Measurements from ENCODE around the gene SPPL3.

The SPPL3 gene

DNA sequence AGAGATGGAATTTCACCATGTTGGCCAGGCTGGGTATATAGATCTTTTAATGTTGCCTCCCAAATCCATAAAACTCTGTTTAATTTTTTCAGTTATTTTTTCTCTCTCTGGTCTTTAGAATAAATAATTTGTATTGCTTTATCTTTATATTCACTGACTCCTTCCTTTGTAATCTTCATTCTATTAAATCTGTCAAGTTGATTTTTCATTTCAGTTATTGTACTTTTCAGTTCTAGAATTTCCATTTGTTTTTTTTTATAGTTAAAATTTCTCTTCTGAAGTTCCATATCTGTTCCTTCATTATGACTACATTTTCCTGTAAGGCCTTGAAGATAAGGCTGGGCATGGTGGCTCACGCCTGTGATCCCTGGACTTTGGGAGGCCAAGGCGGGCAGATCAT lies 13.6 kb upstream of the SPPL3 start:
- no peak overlapping the region for H3K4me3 ChIP-seq (replicated peaks; ENCODE audit: low read depth, low read length)
- H3K36me3 ChIP-seq (ENCODE audit: control insufficient read depth, insufficient read depth, low read length) = no peaks in the 10 kb centered on the region
- no peaks in the 10 kb centered on the region for H3K27me3 ChIP-seq (replicated peaks; ENCODE audit: control insufficient read depth, insufficient read depth, low read length)
- no peak for DNase-seq (ENCODE audit: extremely low read depth, insufficient read length)
- TF ChIP-seq, protein P1, sequence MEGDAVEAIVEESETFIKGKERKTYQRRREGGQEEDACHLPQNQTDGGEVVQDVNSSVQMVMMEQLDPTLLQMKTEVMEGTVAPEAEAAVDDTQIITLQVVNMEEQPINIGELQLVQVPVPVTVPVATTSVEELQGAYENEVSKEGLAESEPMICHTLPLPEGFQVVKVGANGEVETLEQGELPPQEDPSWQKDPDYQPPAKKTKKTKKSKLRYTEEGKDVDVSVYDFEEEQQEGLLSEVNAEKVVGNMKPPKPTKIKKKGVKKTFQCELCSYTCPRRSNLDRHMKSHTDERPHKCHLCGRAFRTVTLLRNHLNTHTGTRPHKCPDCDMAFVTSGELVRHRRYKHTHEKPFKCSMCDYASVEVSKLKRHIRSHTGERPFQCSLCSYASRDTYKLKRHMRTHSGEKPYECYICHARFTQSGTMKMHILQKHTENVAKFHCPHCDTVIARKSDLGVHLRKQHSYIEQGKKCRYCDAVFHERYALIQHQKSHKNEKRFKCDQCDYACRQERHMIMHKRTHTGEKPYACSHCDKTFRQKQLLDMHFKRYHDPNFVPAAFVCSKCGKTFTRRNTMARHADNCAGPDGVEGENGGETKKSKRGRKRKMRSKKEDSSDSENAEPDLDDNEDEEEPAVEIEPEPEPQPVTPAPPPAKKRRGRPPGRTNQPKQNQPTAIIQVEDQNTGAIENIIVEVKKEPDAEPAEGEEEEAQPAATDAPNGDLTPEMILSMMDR (IDR thresholded peaks at IDR 0.05; ENCODE audit: insufficient read depth, low read length, poor library complexity, severe bottlenecking) = no peak

DNA sequence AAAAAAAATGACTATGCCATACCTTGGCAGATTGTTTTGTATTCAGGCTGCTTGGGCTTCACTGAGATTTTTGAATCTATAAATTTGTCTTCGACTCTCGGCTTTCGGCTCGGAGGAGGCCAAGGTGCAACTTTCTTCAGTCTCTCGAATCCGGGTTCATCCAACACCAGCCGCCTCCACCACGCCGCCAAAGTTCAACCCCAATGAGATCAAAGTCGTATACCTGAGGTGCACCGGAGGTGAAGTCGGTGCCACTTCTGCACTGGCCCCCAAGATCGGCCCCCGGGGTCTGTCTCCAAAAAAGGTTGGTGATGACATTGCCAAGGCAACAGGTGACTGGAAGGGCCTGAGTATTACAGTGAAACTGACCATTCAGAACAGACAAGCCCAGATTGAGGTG lies 12.4 kb upstream of the SPPL3 start:
- H3K27me3 ChIP-seq (replicated peaks; ENCODE audit: control insufficient read depth, insufficient read depth, low read length) = no peaks in the 10 kb centered on the region
- no peak overlapping the region for H3K4me3 ChIP-seq (replicated peaks; ENCODE audit: low read depth, low read length)
- TF ChIP-seq, protein P1 (IDR thresholded peaks at IDR 0.05; ENCODE audit: insufficient read depth, low read length, poor library complexity, severe bottlenecking) = no peak
- no peaks in the 10 kb centered on the region for H3K36me3 ChIP-seq (ENCODE audit: control insufficient read depth, insufficient read depth, low read length)
- DNase-seq (ENCODE audit: extremely low read depth, insufficient read length) = no peak

DNA sequence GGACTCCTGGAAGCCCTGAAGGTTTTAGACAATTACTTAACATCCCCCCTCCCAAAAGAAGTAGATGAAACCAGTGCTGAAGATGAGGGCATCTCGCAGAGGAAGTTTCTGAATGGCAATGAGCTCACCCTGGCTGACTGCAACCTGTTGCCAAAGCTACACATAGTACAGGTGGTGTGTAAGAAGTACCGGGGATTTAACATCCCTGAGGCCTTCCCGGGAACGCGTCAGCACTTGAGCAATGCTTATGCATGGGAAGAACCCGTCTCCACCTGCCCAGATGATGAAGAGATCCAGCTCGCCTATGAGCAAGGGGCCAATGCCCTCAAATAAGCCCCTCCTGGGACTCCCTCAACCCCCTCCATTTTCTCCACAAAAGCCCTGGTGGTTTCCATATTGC lies 10.6 kb upstream of the SPPL3 start:
- Histone ChIP-seq H3K4me3 (replicated peaks; ENCODE audit: low read depth, low read length) (no peak overlapping the region), H3K27me3 (replicated peaks; ENCODE audit: control insufficient read depth, insufficient read depth, low read length) (no peaks in the 10 kb centered on the region), H3K36me3 (ENCODE audit: control insufficient read depth, insufficient read depth, low read length) (no peaks in the 10 kb centered on the region)
- TF ChIP-seq, protein P1 (IDR thresholded peaks at IDR 0.05; ENCODE audit: insufficient read depth, low read length, poor library complexity, severe bottlenecking) = no peak
- DNase-seq (ENCODE audit: extremely low read depth, insufficient read length) = no peak

DNA sequence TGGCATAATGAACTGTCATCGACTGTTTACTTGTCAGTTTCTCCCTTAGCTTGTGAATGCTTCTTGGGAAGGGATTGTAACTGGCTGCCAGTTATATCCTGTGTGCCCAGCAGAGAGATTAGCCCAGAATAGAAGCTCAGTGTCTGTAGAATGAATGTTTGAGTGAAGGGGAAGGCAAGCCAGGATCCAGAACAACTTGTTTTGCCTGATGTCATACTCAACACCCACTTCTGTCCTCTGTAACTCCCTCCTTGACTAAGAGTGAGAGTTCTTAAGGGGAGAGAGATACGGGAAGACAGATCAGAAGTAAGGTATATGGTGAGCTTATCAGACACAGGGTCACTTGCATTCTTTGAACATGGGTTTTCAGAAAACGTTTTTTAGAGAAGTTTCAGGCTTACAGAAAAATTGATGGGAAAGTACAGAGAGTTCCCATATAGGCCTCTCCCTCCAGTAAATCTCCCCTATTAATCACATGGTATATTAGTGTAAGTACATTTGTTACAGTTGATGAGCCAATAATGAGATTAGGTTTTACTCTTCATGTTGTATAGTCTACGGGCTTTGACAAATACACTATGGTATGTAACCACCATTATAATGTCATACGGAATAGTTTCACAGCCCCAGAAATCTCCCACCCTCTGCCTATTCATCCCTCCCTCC lies 5.6 kb upstream of the SPPL3 start:
- no peak for DNase-seq (ENCODE audit: extremely low read depth, insufficient read length)
- Histone ChIP-seq H3K4me3 (replicated peaks; ENCODE audit: low read depth, low read length) (no peak overlapping the region), H3K27me3 (replicated peaks; ENCODE audit: control insufficient read depth, insufficient read depth, low read length) (no peaks in the 10 kb centered on the region), H3K36me3 (ENCODE audit: control insufficient read depth, insufficient read depth, low read length) (no peaks in the 10 kb centered on the region)
- TF ChIP-seq, protein P1 (IDR thresholded peaks at IDR 0.05; ENCODE audit: insufficient read depth, low read length, poor library complexity, severe bottlenecking) = no peak

DNA sequence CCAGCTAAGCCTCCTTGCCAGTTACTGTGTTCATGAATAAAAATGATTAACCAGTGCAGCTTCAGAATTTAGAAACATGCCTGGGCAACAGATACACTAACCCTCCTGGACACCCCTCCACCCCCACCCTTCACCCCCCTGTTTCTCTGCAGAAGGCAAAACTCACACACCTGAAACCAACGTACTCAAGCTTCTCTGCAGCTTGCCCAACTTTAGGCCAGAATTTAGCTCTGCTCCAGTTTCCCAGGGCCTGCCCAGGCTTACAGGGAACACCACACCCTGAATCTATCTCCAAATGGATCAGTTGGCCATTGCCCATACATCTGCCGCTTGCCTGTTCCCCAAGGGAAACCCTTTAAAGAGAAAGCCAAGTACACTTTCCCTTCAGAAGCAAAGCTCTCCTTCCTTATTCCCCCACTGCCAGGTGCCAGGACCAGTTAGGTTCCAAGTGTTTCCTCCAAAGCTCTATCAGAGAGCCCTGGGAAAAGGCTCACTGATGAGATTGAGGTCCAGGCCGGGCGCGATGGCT lies 1.8 kb upstream of the SPPL3 start:
- Histone ChIP-seq H3K36me3 (ENCODE audit: control insufficient read depth, insufficient read depth, low read length) (no peaks in the 10 kb centered on the region), H3K27me3 (replicated peaks; ENCODE audit: control insufficient read depth, insufficient read depth, low read length) (no peaks in the 10 kb centered on the region), H3K4me3 (replicated peaks; ENCODE audit: low read depth, low read length) (no peak overlapping the region)
- TF ChIP-seq, protein P1 (IDR thresholded peaks at IDR 0.05; ENCODE audit: insufficient read depth, low read length, poor library complexity, severe bottlenecking) = no peak
- DNase-seq (ENCODE audit: extremely low read depth, insufficient read length) = no peak
